ENCODE data around the gene ANLN. TPM values are rescaled to one million over a fixed set of nuclear protein-coding genes. Genes with fewer than 3 reads are reported as not detected.
"Not testable (repeated sequence)": the region's sequence is repeated elsewhere in the genome, so short reads cannot be mapped to it uniquely, and the experiment has no call there.

ANLN gene
- polyA plus RNA-seq, 6 donors from 2014 or later = not detected

GRCh38 chr7:36441344-36442022 lies 51.8 kb downstream of the ANLN start:
- DNase-seq (no peak), ATAC-seq (ENCODE audit: low read depth in 2 of 2) (no peak)
- Mint-ChIP-seq H3K27me3 (no peaks in the 10 kb centered on the region), H3K27ac (no peak overlapping the region), H3K9me3 (no peaks in the 10 kb centered on the region), H3K4me1 (no peaks in the 10 kb centered on the region), H3K36me3 (no peaks in the 10 kb centered on the region), H3K4me3 (no peak overlapping the region)

GRCh38 chr7:36448781-36449379 lies 59.2 kb downstream of the ANLN start:
- DNase-seq (no peak), ATAC-seq (ENCODE audit: low read depth in 2 of 2) (no peak)
- H3K27me3 Mint-ChIP-seq = no peaks in the 10 kb centered on the region
- H3K36me3 Mint-ChIP-seq = no peaks in the 10 kb centered on the region
- H3K4me3 Mint-ChIP-seq = no peak overlapping the region
- no peaks in the 10 kb centered on the region for H3K4me1 Mint-ChIP-seq
- no peak overlapping the region for H3K27ac Mint-ChIP-seq
- no peaks in the 10 kb centered on the region for H3K9me3 Mint-ChIP-seq

- no peaks in the 10 kb centered on the region for H3K9me3 Mint-ChIP-seq
- ATAC-seq (ENCODE audit: low read depth in 2 of 2) = no peak
- H3K27ac Mint-ChIP-seq = no peak overlapping the region
- no peak for DNase-seq
- no peaks in the 10 kb centered on the region for H3K27me3 Mint-ChIP-seq
- no peaks in the 10 kb centered on the region for H3K4me1 Mint-ChIP-seq
- H3K4me3 Mint-ChIP-seq = no peak overlapping the region
- H3K36me3 Mint-ChIP-seq = no peaks in the 10 kb centered on the region
Measured at GRCh38 chr7:36449685-36450084, 60.0 kb downstream of the ANLN start.

- Mint-ChIP-seq H3K4me1 (no peaks in the 10 kb centered on the region), H3K27me3 (no peaks in the 10 kb centered on the region), H3K36me3 (no peaks in the 10 kb centered on the region), H3K27ac (no peak overlapping the region), H3K4me3 (no peak overlapping the region), H3K9me3 (no peaks in the 10 kb centered on the region)
- ATAC-seq (ENCODE audit: low read depth in 2 of 2) (no peak), DNase-seq (no peak)
Measured at GRCh38 chr7:36453769-36454168, 64.1 kb downstream of the ANLN start.

GRCh38 chr7:36455646-36456045 lies 66.0 kb downstream of the ANLN start:
- Mint-ChIP-seq H3K4me1 (no peaks in the 10 kb centered on the region), H3K9me3 (no peaks in the 10 kb centered on the region), H3K36me3 (no peaks in the 10 kb centered on the region), H3K4me3 (no peak overlapping the region), H3K27me3 (no peaks in the 10 kb centered on the region), H3K27ac (no peak overlapping the region)
- no peak for DNase-seq
- ATAC-seq (ENCODE audit: low read depth in 2 of 2) = no peak

- Mint-ChIP-seq H3K27me3 (no peaks in the 10 kb centered on the region), H3K4me3 (no peak overlapping the region), H3K4me1 (no peaks in the 10 kb centered on the region), H3K9me3 (no peaks in the 10 kb centered on the region), H3K36me3 (no peaks in the 10 kb centered on the region), H3K27ac (no peak overlapping the region)
- DNase-seq (no peak), ATAC-seq (ENCODE audit: low read depth in 2 of 2) (no peak)
Measured at GRCh38 chr7:36456138-36456537, 66.5 kb downstream of the ANLN start.

GRCh38 chr7:36456548-36456947 lies 66.9 kb downstream of the ANLN start:
- H3K27me3 Mint-ChIP-seq = no peaks in the 10 kb centered on the region
- DNase-seq = no peak
- no peaks in the 10 kb centered on the region for H3K9me3 Mint-ChIP-seq

GRCh38 chr7:36459236-36459960 lies 69.7 kb downstream of the ANLN start:
- Mint-ChIP-seq H3K9me3 (no peaks in the 10 kb centered on the region), H3K36me3 (no peaks in the 10 kb centered on the region), H3K4me1 (no peaks in the 10 kb centered on the region), H3K27me3 (no peaks in the 10 kb centered on the region), H3K27ac (peak overlapping the region in 1 of 6 donors; percentile 54), H3K4me3 (no peak overlapping the region)
- ATAC-seq (ENCODE audit: low read depth in 2 of 2) (no peak), DNase-seq (no peak)

More at GRCh38 chr7:36456548-36456947, 66.9 kb downstream of the ANLN start:
- H3K4me3 Mint-ChIP-seq = no peak overlapping the region
- H3K27ac Mint-ChIP-seq = no peak overlapping the region
- H3K36me3 Mint-ChIP-seq = no peaks in the 10 kb centered on the region
- H3K4me1 Mint-ChIP-seq = no peaks in the 10 kb centered on the region
- no peak for ATAC-seq (ENCODE audit: low read depth in 2 of 2)

GRCh38 chr7:36460811-36461429 lies 71.3 kb downstream of the ANLN start:
- no peaks in the 10 kb centered on the region for H3K36me3 Mint-ChIP-seq
- H3K27me3 Mint-ChIP-seq = no peaks in the 10 kb centered on the region
- peaks cover 0 to 2% (median 0%) of the 10 kb centered on the region in 7 donors for H3K9me3 Mint-ChIP-seq
- H3K4me3 Mint-ChIP-seq = no peak overlapping the region
- no peak overlapping the region for H3K27ac Mint-ChIP-seq
- DNase-seq = no peak
- H3K4me1 Mint-ChIP-seq = no peaks in the 10 kb centered on the region
- ATAC-seq (ENCODE audit: low read depth in 2 of 2) = no peak

GRCh38 chr7:36462551-36463137 lies 73.0 kb downstream of the ANLN start:
- H3K27me3 Mint-ChIP-seq = no peaks in the 10 kb centered on the region
- ATAC-seq (ENCODE audit: low read depth in 2 of 2) (no peak), DNase-seq (no peak)
- H3K4me3 Mint-ChIP-seq = no peak overlapping the region
- peak overlapping the region in 2 of 6 donors; percentile 35 to 65 for H3K27ac Mint-ChIP-seq
- no peaks in the 10 kb centered on the region for H3K4me1 Mint-ChIP-seq
- peaks cover 0 to 6% (median 0%) of the 10 kb centered on the region in 7 donors for H3K9me3 Mint-ChIP-seq
- no peaks in the 10 kb centered on the region for H3K36me3 Mint-ChIP-seq

GRCh38 chr7:36464271-36464670 lies 74.6 kb downstream of the ANLN start:
- H3K9me3 Mint-ChIP-seq = peaks cover 0 to 6% (median 0%) of the 10 kb centered on the region in 7 donors
- H3K4me1 Mint-ChIP-seq = no peaks in the 10 kb centered on the region
- no peaks in the 10 kb centered on the region for H3K36me3 Mint-ChIP-seq
- no peak overlapping the region for H3K4me3 Mint-ChIP-seq
- H3K27me3 Mint-ChIP-seq = peaks cover 0 to 3% (median 0%) of the 10 kb centered on the region in 3 donors
- no peak for DNase-seq
- ATAC-seq (ENCODE audit: low read depth in 2 of 2) = no peak
- no peak overlapping the region for H3K27ac Mint-ChIP-seq

- DNase-seq; H3K9me3 Mint-ChIP-seq; ATAC-seq (ENCODE audit: low read depth in 2 of 2); H3K27ac Mint-ChIP-seq; H3K36me3 Mint-ChIP-seq; H3K4me1 Mint-ChIP-seq; H3K27me3 Mint-ChIP-seq; H3K4me3 Mint-ChIP-seq: not testable (repeated sequence)
Measured at GRCh38 chr7:36466001-36466400, 76.3 kb downstream of the ANLN start.

- DNase-seq = no peak
- peaks cover 0 to 6% (median 0%) of the 10 kb centered on the region in 7 donors for H3K9me3 Mint-ChIP-seq
- H3K4me3 Mint-ChIP-seq = no peak overlapping the region
- H3K27ac Mint-ChIP-seq = no peak overlapping the region
- H3K4me1 Mint-ChIP-seq = no peaks in the 10 kb centered on the region
- no peaks in the 10 kb centered on the region for H3K36me3 Mint-ChIP-seq
- no peak for ATAC-seq (ENCODE audit: low read depth in 2 of 2)
- H3K27me3 Mint-ChIP-seq = peaks cover 0 to 3% (median 0%) of the 10 kb centered on the region in 3 donors
Measured at GRCh38 chr7:36468370-36469101, 78.9 kb downstream of the ANLN start.

Data from naive B cell (primary cell).